ENCODE results near the gene MYOM1.

DNA sequence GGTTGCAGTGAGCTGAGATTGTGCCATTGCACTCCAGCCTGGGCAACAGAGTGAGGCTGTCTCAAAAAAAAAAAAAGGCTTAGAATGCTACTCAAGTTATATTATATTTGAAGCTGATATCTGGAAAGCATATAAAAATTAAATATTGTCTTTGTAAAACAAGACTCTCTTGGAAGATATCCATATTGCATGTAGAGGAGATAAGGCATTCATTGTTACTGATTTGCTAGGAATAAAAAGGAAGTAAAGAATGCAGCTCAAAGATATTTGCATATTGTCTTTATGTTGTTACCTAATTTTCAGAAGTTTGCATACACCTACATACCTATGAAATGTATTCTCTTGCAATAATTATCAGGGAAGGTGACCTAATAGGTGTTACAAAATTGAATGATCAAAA lies 79.4 kb downstream of the MYOM1 start:
- TF ChIP-seq, protein P1, sequence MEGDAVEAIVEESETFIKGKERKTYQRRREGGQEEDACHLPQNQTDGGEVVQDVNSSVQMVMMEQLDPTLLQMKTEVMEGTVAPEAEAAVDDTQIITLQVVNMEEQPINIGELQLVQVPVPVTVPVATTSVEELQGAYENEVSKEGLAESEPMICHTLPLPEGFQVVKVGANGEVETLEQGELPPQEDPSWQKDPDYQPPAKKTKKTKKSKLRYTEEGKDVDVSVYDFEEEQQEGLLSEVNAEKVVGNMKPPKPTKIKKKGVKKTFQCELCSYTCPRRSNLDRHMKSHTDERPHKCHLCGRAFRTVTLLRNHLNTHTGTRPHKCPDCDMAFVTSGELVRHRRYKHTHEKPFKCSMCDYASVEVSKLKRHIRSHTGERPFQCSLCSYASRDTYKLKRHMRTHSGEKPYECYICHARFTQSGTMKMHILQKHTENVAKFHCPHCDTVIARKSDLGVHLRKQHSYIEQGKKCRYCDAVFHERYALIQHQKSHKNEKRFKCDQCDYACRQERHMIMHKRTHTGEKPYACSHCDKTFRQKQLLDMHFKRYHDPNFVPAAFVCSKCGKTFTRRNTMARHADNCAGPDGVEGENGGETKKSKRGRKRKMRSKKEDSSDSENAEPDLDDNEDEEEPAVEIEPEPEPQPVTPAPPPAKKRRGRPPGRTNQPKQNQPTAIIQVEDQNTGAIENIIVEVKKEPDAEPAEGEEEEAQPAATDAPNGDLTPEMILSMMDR (IDR thresholded peaks at IDR 0.05): no peak
- no peak for TF ChIP-seq POLR2A (IDR thresholded peaks at IDR 0.05)

Measured in thyroid gland (tissue), 4 donors.